HG03175 (cell line): ENCODE measurements around the gene RHBDL2.
"Not testable (repeated sequence)": the region's sequence is repeated elsewhere in the genome, so short reads cannot be mapped to it uniquely, and the experiment has no call there.

Source experiments
- ATAC-seq: cut with Tn5 transposase; IDR thresholded peaks from one replicate; pipeline ENCODE4 v1.9.1; 2021; ENCODE audit warnings: mild to moderate bottlenecking, moderate library complexity; ENCODE audit not compliant: unreplicated experiment

The RHBDL2 gene

GRCh38 chr1:38885092-38885491 is 56.5 kb downstream of the RHBDL2 start:
- ATAC-seq, result no peak

GRCh38 chr1:38881487-38881886 is 60.1 kb downstream of the RHBDL2 start, which contains the start of gene GJA9:
Gene GJA9 (minus strand): TSS chr1:38881587. CDS start chr1:38876098, 5,489 bp downstream.
- no peak for ATAC-seq

GRCh38 chr1:38875811-38876210 is 65.8 kb downstream of the RHBDL2 start:
- no peak for ATAC-seq

GRCh38 chr1:38873027-38873969 is 68.3 kb downstream of the RHBDL2 start, which contains the start of gene MYCBP:
Gene MYCBP (minus strand): TSS chr1:38873348. CDS start chr1:38873305, 43 bp downstream.
- peak; percentile 98 for ATAC-seq

GRCh38 chr1:38872401-38873026 is 69.1 kb downstream of the RHBDL2 start:
- ATAC-seq, result peak; percentile 13

GRCh38 chr1:38870996-38871395 is 70.6 kb downstream of the RHBDL2 start:
- ATAC-seq, result no peak

- no peak for ATAC-seq
Observed at GRCh38 chr1:38867208-38867607, 74.4 kb downstream of the RHBDL2 start.

GRCh38 chr1:38865112-38865715 is 76.4 kb downstream of the RHBDL2 start:
- ATAC-seq, result no peak

GRCh38 chr1:38860454-38860795 is 81.2 kb downstream of the RHBDL2 start:
- ATAC-seq, result no peak

GRCh38 chr1:38859561-38860453 is 81.8 kb downstream of the RHBDL2 start, which contains the start of gene RRAGC:
Gene RRAGC (minus strand): TSS chr1:38859772. CDS start chr1:38859646, 126 bp downstream.
- ATAC-seq, result peak; percentile 94

GRCh38 chr1:38858833-38859560 is 82.6 kb downstream of the RHBDL2 start:
- ATAC-seq, result peak; percentile 35

GRCh38 chr1:38852780-38853179 is 88.8 kb downstream of the RHBDL2 start:
- no peak for ATAC-seq

- no peak for ATAC-seq
Observed at GRCh38 chr1:38848071-38848470, 93.6 kb downstream of the RHBDL2 start.

- ATAC-seq, result no peak
Observed at GRCh38 chr1:38846210-38846609, 95.4 kb downstream of the RHBDL2 start.

GRCh38 chr1:38845088-38845487 is 96.5 kb downstream of the RHBDL2 start:
- ATAC-seq, result not testable (repeated sequence)

GRCh38 chr1:38840281-38840680 is 101.3 kb downstream of the RHBDL2 start:
- ATAC-seq, result no peak

GRCh38 chr1:38839363-38839762 is 102.3 kb downstream of the RHBDL2 start:
- no peak for ATAC-seq

GRCh38 chr1:38836316-38836715 is 105.3 kb downstream of the RHBDL2 start:
- ATAC-seq, result not testable (repeated sequence)
